ENCODE data around the gene IER5L. TPM values are rescaled to one million over a fixed set of nuclear protein-coding genes. Genes with fewer than 3 reads are reported as not detected.
A peak's percentile ranks its signal among the peaks of the same experiment; 100 is the strongest.

IER5L gene
- total and polyA plus RNA-seq, 4 donors, result 0.40 to 3.3 (median 2.5) TPM

- Histone ChIP-seq H3K36me3 (ENCODE audit: control insufficient read depth in 4 of 4, insufficient read depth in 3 of 4, low read depth in 1 of 4, low read length in 3 of 4) (peaks cover 5 to 15% (median 7%) of the 10 kb centered on the region in 4 donors), H3K9me3 (ENCODE audit: control insufficient read depth in 4 of 4, low read length in 3 of 4) (no peaks in the 10 kb centered on the region), H3K4me1 (ENCODE audit: control insufficient read depth in 4 of 4, insufficient read depth in 4 of 4, low read length in 3 of 4) (peaks cover 11 to 58% (median 36%) of the 10 kb centered on the region in 4 donors), H3K9ac (ENCODE audit: low read depth in 1 of 2, low read length in 2 of 2) (no peak overlapping the region), H3K27ac (ENCODE audit: low read depth in 1 of 2, low read length in 2 of 2) (peak overlapping the region; percentile 98), H3K4me3 (ENCODE audit: low read depth in 1 of 3, low read length in 3 of 3) (no peak overlapping the region), H3K27me3 (ENCODE audit: control insufficient read depth in 4 of 4, insufficient read depth in 4 of 4, low read length in 3 of 4) (no peaks in the 10 kb centered on the region)
- DNase-seq (ENCODE audit: low spot score), result peak; percentile 82
- TF ChIP-seq RAD21 (IDR thresholded peaks at IDR 0.05), result peak; percentile 70 to 78
- peak; percentile 80 for TF ChIP-seq CTCF (IDR thresholded peaks at IDR 0.05; ENCODE audit: low read depth, low read length, missing input control)
- no peak for TF ChIP-seq ATF3 (IDR thresholded peaks at IDR 0.05)
- TF ChIP-seq HNF4G (IDR thresholded peaks at IDR 0.05), result no peak
- peak; percentile 67 to 78 for TF ChIP-seq RXRA (IDR thresholded peaks at IDR 0.05)
- no peak for TF ChIP-seq FOXA2 (IDR thresholded peaks at IDR 0.05)
- peak; percentile 40 for TF ChIP-seq SP1 (IDR thresholded peaks at IDR 0.05)
- TF ChIP-seq GABPA (IDR thresholded peaks at IDR 0.05 in 1 of 2, conservative IDR thresholded peaks at IDR 0.05 in 1 of 2), result peak; percentile 50 to 66
- TF ChIP-seq YY1 (IDR thresholded peaks at IDR 0.05), result peak; percentile 47
- peak; percentile 94 for TF ChIP-seq NR2F2 (IDR thresholded peaks at IDR 0.05)
- WGBS, result 44% methylated on average over 14 of the region's 14 CpGs
Observed at GRCh38 chr9:129143031-129143927, 34.8 kb downstream of the IER5L start.

- 81% methylated on average over 15 of the region's 15 CpGs for WGBS
- H3K36me3 ChIP-seq (ENCODE audit: control insufficient read depth in 4 of 4, insufficient read depth in 3 of 4, low read depth in 1 of 4, low read length in 3 of 4), result peaks cover 4 to 9% (median 5%) of the 10 kb centered on the region in 4 donors
- DNase-seq (ENCODE audit: low spot score), result no peak
- no peak for TF ChIP-seq RAD21 (IDR thresholded peaks at IDR 0.05)
- no peak for TF ChIP-seq FOXA1 (IDR thresholded peaks at IDR 0.05)
- TF ChIP-seq NR2F2 (IDR thresholded peaks at IDR 0.05), result no peak
- TF ChIP-seq JUND (IDR thresholded peaks at IDR 0.05), result no peak
- TF ChIP-seq ZBTB33 (IDR thresholded peaks at IDR 0.05), result no peak
- no peak for TF ChIP-seq RXRA (IDR thresholded peaks at IDR 0.05)
- no peak for TF ChIP-seq GABPA (IDR thresholded peaks at IDR 0.05 in 1 of 2, conservative IDR thresholded peaks at IDR 0.05 in 1 of 2)
- no peak for TF ChIP-seq CTCF (IDR thresholded peaks at IDR 0.05; ENCODE audit: low read depth, low read length, missing input control)
- TF ChIP-seq YY1 (IDR thresholded peaks at IDR 0.05), result no peak
- TF ChIP-seq REST (IDR thresholded peaks at IDR 0.05), result no peak
- no peak for TF ChIP-seq HNF4A (conservative IDR thresholded peaks at IDR 0.05)
- TF ChIP-seq MAX (IDR thresholded peaks at IDR 0.05), result no peak
- no peak for TF ChIP-seq EGR1 (IDR thresholded peaks at IDR 0.05; ENCODE audit: low read depth in 2 of 2)
- TF ChIP-seq SP1 (IDR thresholded peaks at IDR 0.05), result no peak
- no peaks in the 10 kb centered on the region for H3K9me3 ChIP-seq (ENCODE audit: control insufficient read depth in 4 of 4, low read length in 3 of 4)
- peaks cover 14 to 68% (median 44%) of the 10 kb centered on the region in 4 donors for H3K4me1 ChIP-seq (ENCODE audit: control insufficient read depth in 4 of 4, insufficient read depth in 4 of 4, low read length in 3 of 4)
- H3K27me3 ChIP-seq (ENCODE audit: control insufficient read depth in 4 of 4, insufficient read depth in 4 of 4, low read length in 3 of 4), result no peaks in the 10 kb centered on the region
- peak overlapping the region; percentile 98 for H3K27ac ChIP-seq (ENCODE audit: low read depth in 1 of 2, low read length in 2 of 2)
- no peak overlapping the region for H3K4me3 ChIP-seq (ENCODE audit: low read depth in 1 of 3, low read length in 3 of 3)
- H3K9ac ChIP-seq (ENCODE audit: low read depth in 1 of 2, low read length in 2 of 2), result no peak overlapping the region
Observed at GRCh38 chr9:129142138-129142935, 35.7 kb downstream of the IER5L start.

Data from liver (tissue), 9 donors.